HCT116 (cell line): ENCODE measurements around the gene BLOC1S3. TPM values are rescaled to one million over a fixed set of nuclear protein-coding genes. Genes with fewer than 3 reads are reported as not detected.

Experiments used
- ATAC-seq: fragments of 200-7000 bp; cut with Tn5 transposase; 2 replicates; pipeline ENCODE4 v1.9.1; 2020; ENCODE audit warnings: mild to moderate bottlenecking, moderate library complexity
- BruUV-seq: library from RNA; stranded (reverse); fragments of 400-500 nt; replicated peaks from 2 replicates; lab custom pipeline; 2021; lab: Mats Ljungman, UMichigan
- CTCF ChIA-PET: fragments of 300-600 bp; sonication (Branson Sonifier 250); formaldehyde crosslinking; loops from one replicate; lab custom pipeline; 2021; ENCODE audit warnings: antibody characterized with exemption; lab: Charles Lee
- POLR2A ChIA-PET: fragments of 300-600, 350-600 bp; sonication (Branson Sonifier 250); formaldehyde crosslinking; loops from one replicate; lab custom pipeline; 2021; ENCODE audit warnings: antibody characterized with exemption; lab: Charles Lee
- RAD21 ChIA-PET, 2 experiments: fragments of 300-600 bp; sonication (Branson Sonifier 250); formaldehyde crosslinking; loops; one replicate each; lab custom pipeline; 2023; ENCODE audit warnings: low total read pairs in 2 of 2; ENCODE audit not compliant: uncharacterized antibody in 2 of 2, unreplicated experiment in 2 of 2, low non-redundant PET in 1 of 2; lab: Charles Lee
- DNase-seq: peaks from one replicate; pipeline ENCODE4 v3.0.0-alpha.2; 2010; ENCODE audit warnings: low read depth, low spot score
- H2AFZ ChIP-seq: fragments of 200-600 bp; shearing (Covaris generic), sonication (generic); 2 replicates; pipeline ENCODE4 v1.6.1; 2017; ENCODE audit warnings: low read depth, mixed run types, mixed read lengths, antibody characterized with exemption, low read length; ENCODE audit not compliant: poor library complexity, severe bottlenecking
- H3K27ac ChIP-seq: 2 replicates; pipeline ENCODE4 v1.5.1; 2012; ENCODE audit warnings: low read depth, low read length
- H3K27me3 ChIP-seq: fragments of 200-600 bp; sonication (generic); 2 replicates; pipeline ENCODE4 v1.6.1; 2016; ENCODE audit warnings: mixed run types, low read length, mixed read lengths; ENCODE audit not compliant: insufficient read depth
- H3K36me3 ChIP-seq, 2 experiments: fragments of 200-500 bp in 1 of 2; fragments of 200-600 bp in 1 of 2; sonication (Bioruptor generic) in 1 of 2; sonication (generic) in 1 of 2; 2 replicates each; pipeline versions ENCODE4 v1.5.1 to v1.6.1; 2014 to 2016; ENCODE audit warnings: low read length in 2 of 2, inconsistent platforms in 1 of 2, mixed read lengths in 1 of 2, mixed run types in 1 of 2; ENCODE audit not compliant: insufficient read depth in 2 of 2, control insufficient read depth in 1 of 2
- H3K4me1 ChIP-seq, 2 experiments: fragments of 200-600 bp in 1 of 2; sonication (generic) in 1 of 2; 2 replicates each; pipeline versions ENCODE4 v1.5.1 to v1.6.1; 2012 to 2017; ENCODE audit warnings: low read length in 2 of 2, inconsistent platforms in 1 of 2, mild to moderate bottlenecking in 1 of 2, mixed read lengths in 1 of 2, mixed run types in 1 of 2, moderate library complexity in 1 of 2; ENCODE audit not compliant: insufficient read depth in 2 of 2, control insufficient read depth in 1 of 2
- H3K4me2 ChIP-seq: fragments of 200-600 bp; sonication (generic); 2 replicates; pipeline ENCODE4 v1.6.1; 2017; ENCODE audit warnings: mixed run types, low read length, mixed read lengths
- H3K4me3 ChIP-seq, 2 experiments: fragments of 200-600 bp in 1 of 2; sonication (generic) in 1 of 2; replicated peaks in 1 of 2; 2 replicates each; pipeline ENCODE4 v1.5.1; 2011 to 2016; ENCODE audit warnings: low read length in 2 of 2, control low read depth in 1 of 2, low read depth in 1 of 2, mild to moderate bottlenecking in 1 of 2, mixed read lengths in 1 of 2, mixed run types in 1 of 2
- H3K79me2 ChIP-seq: fragments of 200-600 bp; sonication (generic); 2 replicates; pipeline ENCODE4 v1.6.1; 2017; ENCODE audit warnings: mild to moderate bottlenecking, mixed run types, low read length, moderate library complexity, mixed read lengths; ENCODE audit not compliant: insufficient read depth
- H3K9ac ChIP-seq: fragments of 200-600 bp; sonication (generic); 2 replicates; pipeline ENCODE4 v1.6.1; 2016; ENCODE audit warnings: low read length, mixed read lengths
- H3K9me2 ChIP-seq: fragments of 200-600 bp; sonication (generic), shearing (Covaris generic); 2 replicates; pipeline ENCODE4 v1.6.1; 2017; ENCODE audit warnings: mixed run types, mild to moderate bottlenecking, moderate library complexity; ENCODE audit not compliant: insufficient read depth
- H3K9me3 ChIP-seq, 2 experiments: fragments of 200-500 bp in 1 of 2; fragments of 200-600 bp in 1 of 2; sonication (Bioruptor generic) in 1 of 2; sonication (generic) in 1 of 2; 2 replicates each; pipeline ENCODE4 v1.6.1; 2014 to 2017; ENCODE audit warnings: low read length in 2 of 2, mixed read lengths in 2 of 2, inconsistent platforms in 1 of 2, low read depth in 1 of 2, mild to moderate bottlenecking in 1 of 2, mixed run types in 1 of 2, moderate library complexity in 1 of 2; ENCODE audit not compliant: control insufficient read depth in 1 of 2, insufficient read depth in 1 of 2
- H4K20me1 ChIP-seq: fragments of 200-600 bp; sonication (generic), shearing (Covaris generic); 2 replicates; pipeline ENCODE4 v1.6.1; 2017; ENCODE audit warnings: mixed run types, mild to moderate bottlenecking, moderate library complexity; ENCODE audit not compliant: insufficient read depth
- ATF3 ChIP-seq: IDR thresholded peaks from 2 replicates; pipeline ENCODE4 v1.6.1; 2012
- CEBPB ChIP-seq: IDR thresholded peaks from 2 replicates; pipeline ENCODE4 v1.6.1; 2012; ENCODE audit warnings: low read depth
- CTCF ChIP-seq, 3 experiments: fragments of 200-600 bp in 1 of 3; sonication (generic) in 1 of 3; IDR thresholded peaks in 2 of 3; conservative IDR thresholded peaks in 1 of 3; 2 replicates each; pipeline ENCODE4 v1.5.1; 2012 to 2017; ENCODE audit warnings: low read depth in 2 of 3, low read length in 2 of 3, antibody characterized with exemption in 1 of 3, borderline replicate concordance in 1 of 3, control low read depth in 1 of 3, mild to moderate bottlenecking in 1 of 3, mixed read lengths in 1 of 3, mixed run types in 1 of 3, moderate library complexity in 1 of 3; ENCODE audit not compliant: insufficient read depth in 1 of 3
- EZH2 ChIP-seq: fragments of 200-600 bp; sonication (generic); IDR thresholded peaks from 2 replicates; pipeline ENCODE4 v1.6.1; 2017; ENCODE audit warnings: antibody characterized with exemption, mixed run types
- EZH2phosphoT487 ChIP-seq: fragments of 200-600 bp; IDR thresholded peaks from 2 replicates; pipeline ENCODE4 v1.6.1; 2018; ENCODE audit warnings: antibody characterized with exemption, borderline replicate concordance
- FOSL1 ChIP-seq: IDR thresholded peaks from 2 replicates; pipeline ENCODE4 v1.6.1; 2012; ENCODE audit warnings: low read depth
- JUND ChIP-seq: IDR thresholded peaks from 2 replicates; pipeline ENCODE4 v1.6.1; 2012
- POLR2A ChIP-seq: IDR thresholded peaks from 2 replicates; pipeline ENCODE4 v1.7.0; 2011; ENCODE audit warnings: borderline replicate concordance; ENCODE audit not compliant: insufficient read depth, insufficient read length; ENCODE audit errors: extremely low read depth
- POLR2AphosphoS5 ChIP-seq: IDR thresholded peaks from 2 replicates; pipeline ENCODE4 v1.6.1; 2011; ENCODE audit warnings: mild to moderate bottlenecking, low read depth, low read length, moderate library complexity
- RAD21 ChIP-seq: IDR thresholded peaks from 2 replicates; pipeline ENCODE4 v1.6.1; 2012; ENCODE audit warnings: low read depth, mild to moderate bottlenecking
- REST ChIP-seq: IDR thresholded peaks from 2 replicates; pipeline ENCODE4 v1.6.1; 2012; ENCODE audit warnings: low read depth
- SIN3A ChIP-seq: IDR thresholded peaks from 2 replicates; pipeline ENCODE4 v1.6.1; 2012; ENCODE audit warnings: low read depth
- SP1 ChIP-seq: IDR thresholded peaks from 2 replicates; pipeline ENCODE4 v1.6.1; 2012; ENCODE audit warnings: low read depth
- SRF ChIP-seq: IDR thresholded peaks from 2 replicates; pipeline ENCODE4 v1.6.1; 2012; ENCODE audit warnings: low read depth
- TCF7L2 ChIP-seq: IDR thresholded peaks from 2 replicates; pipeline ENCODE4 v1.7.0; 2011; ENCODE audit warnings: borderline replicate concordance, inconsistent platforms; ENCODE audit not compliant: insufficient read depth, insufficient read length; ENCODE audit errors: extremely low read depth
- YY1 ChIP-seq: IDR thresholded peaks from 2 replicates; pipeline ENCODE4 v1.6.1; 2011; ENCODE audit warnings: low read length, low read depth, moderate library complexity, mild to moderate bottlenecking; ENCODE audit not compliant: insufficient replicate concordance; ENCODE audit errors: extremely low read depth
- ZBTB33 ChIP-seq: IDR thresholded peaks from 2 replicates; pipeline ENCODE4 v1.6.1; 2011; ENCODE audit warnings: mild to moderate bottlenecking, low read length, moderate library complexity; ENCODE audit not compliant: insufficient replicate concordance; ENCODE audit errors: extremely low read depth
- ZFX ChIP-seq: fragments of 450-650 bp; IDR thresholded peaks from 2 replicates; pipeline ENCODE4 v1.6.1; 2017
- ZNF274 ChIP-seq: fragments of 200-500 bp; sonication (Bioruptor generic); IDR thresholded peaks from 2 replicates; pipeline ENCODE4 v1.6.1; 2014; ENCODE audit warnings: mild to moderate bottlenecking, low read depth, low read length, inconsistent platforms
- intact Hi-C: fragments of 100-400 bp; cut with micrococcal nuclease; formaldehyde crosslinking; loops from 2 replicates; pipeline ENCODE4 v1.10.0; 2022
- total RNA-seq: library from RNA; stranded (reverse); gene quantifications from one replicate; pipeline ENCODE4 v1.2.1, GENCODE V29; 2021; ENCODE audit not compliant: unreplicated experiment

The BLOC1S3 gene
- total RNA-seq, 1 experiment from 2014 or later, result 12.2 TPM

GRCh38 chr19:45191375-45191774 lies 12.8 kb downstream of the BLOC1S3 start (continued):
- TF ChIP-seq JUND (no peak), POLR2A (no peak), EZH2 (no peak), FOSL1 (no peak)

GRCh38 chr19:45195764-45196163 lies 17.2 kb downstream of the BLOC1S3 start:
- no peaks in the 10 kb centered on the region for H3K9me2 ChIP-seq
- no peaks in the 10 kb centered on the region for H3K36me3 ChIP-seq
- BruUV-seq, result no TSS peak
- no peaks in the 10 kb centered on the region for H3K27me3 ChIP-seq
- H3K4me3 ChIP-seq, result no peak overlapping the region
- H2AFZ ChIP-seq, result no peak overlapping the region
- H4K20me1 ChIP-seq, result no peaks in the 10 kb centered on the region
- RAD21 ChIA-PET, result no interaction called here
- H3K9me3 ChIP-seq, result no peaks in the 10 kb centered on the region
- H3K27ac ChIP-seq, result no peak overlapping the region
- intact Hi-C loops, result no loop called here
- H3K9ac ChIP-seq, result no peak overlapping the region
- CTCF ChIA-PET, result no interaction called here
- no peak for ATAC-seq
- DNase-seq, result no peak
- no peaks in the 10 kb centered on the region for H3K79me2 ChIP-seq
- no peak overlapping the region for H3K4me2 ChIP-seq
- H3K4me1 ChIP-seq, result no peaks in the 10 kb centered on the region; a peak in 1 of 4 replicates
- POLR2A ChIA-PET, result no interaction called here
- TF ChIP-seq CEBPB (no peak), ZBTB33 (no peak), ATF3 (no peak), POLR2AphosphoS5 (no peak), FOSL1 (no peak), TCF7L2 (no peak), JUND (no peak), CTCF (IDR thresholded peaks at IDR 0.05 in 2 of 3, conservative IDR thresholded peaks at IDR 0.05 in 1 of 3; ENCODE audit: borderline replicate concordance in 1 of 3, insufficient read depth in 1 of 3, low read depth in 2 of 3, low read length in 2 of 3) (no peak), YY1 (no peak), POLR2A (no peak), RAD21 (no peak), SP1 (no peak), EZH2phosphoT487 (no peak), SRF (no peak), EZH2 (no peak), SIN3A (no peak), ZNF274 (no peak), ZFX (no peak), REST (no peak)
